ENCODE data around the gene SLC9A3.

GRCh38 chr5:500491-500890, 23.8 kb downstream of the SLC9A3 start:
- TF ChIP-seq CTCF (IDR thresholded peaks at IDR 0.05) (no peak), POLR2AphosphoS5 (IDR thresholded peaks at IDR 0.05) (no peak), POLR2A (IDR thresholded peaks at IDR 0.05; ENCODE audit: low read depth) (no peak), EP300 (IDR thresholded peaks at IDR 0.05) (no peak)

Data from esophagus muscularis mucosa (tissue), 4 donors.